DND-41 (cell line): ENCODE measurements around the gene ROBO2.

Experiments
- ATAC-seq: fragments of 200-7000 bp; cut with Tn5 transposase; 3 replicates; pipeline ENCODE4 v1.9.1; 2021; ENCODE audit warnings: low read depth; ENCODE audit not compliant: insufficient read depth
- DNase-seq: peaks from one replicate; pipeline ENCODE4 v3.0.0-alpha.2; 2020
- H2AFZ ChIP-seq: 2 replicates; pipeline ENCODE4 v1.6.0; 2012; ENCODE audit warnings: low read depth, low read length
- H3K27ac ChIP-seq: 2 replicates; pipeline ENCODE4 v1.5.1; 2012; ENCODE audit warnings: low read length, inconsistent platforms
- H3K27me3 ChIP-seq: fragments of 200-600 bp; sonication (generic); 2 replicates; pipeline ENCODE4 v1.6.0; 2012; ENCODE audit warnings: low read length, mild to moderate bottlenecking, inconsistent platforms; ENCODE audit not compliant: insufficient read depth, poor library complexity
- H3K36me3 ChIP-seq: 2 replicates; pipeline ENCODE4 v1.5.1; 2012; ENCODE audit warnings: low read length, inconsistent platforms; ENCODE audit not compliant: insufficient read depth
- H3K4me1 ChIP-seq: 2 replicates; pipeline ENCODE4 v1.5.1; 2012; ENCODE audit warnings: mild to moderate bottlenecking, low read length; ENCODE audit not compliant: insufficient read depth
- H3K4me2 ChIP-seq: 2 replicates; pipeline ENCODE4 v1.6.0; 2012; ENCODE audit warnings: mild to moderate bottlenecking, moderate library complexity, low read length, inconsistent platforms; ENCODE audit not compliant: insufficient read depth
- H3K4me3 ChIP-seq, 2 experiments: fragments of 200-600 bp in 1 of 2; shearing (Covaris generic) in 1 of 2; 2 replicates each; pipeline ENCODE4 v1.5.1; 2012 to 2016; ENCODE audit warnings: inconsistent platforms in 2 of 2, low read length in 2 of 2, mild to moderate bottlenecking in 2 of 2, low read depth in 1 of 2, moderate library complexity in 1 of 2
- H3K79me2 ChIP-seq: 2 replicates; pipeline ENCODE4 v1.6.0; 2012; ENCODE audit warnings: low read length, inconsistent platforms; ENCODE audit not compliant: insufficient read depth
- H3K9ac ChIP-seq: 2 replicates; pipeline ENCODE4 v1.6.0; 2012; ENCODE audit warnings: low read depth, mild to moderate bottlenecking, inconsistent platforms, low read length, moderate library complexity
- H3K9me3 ChIP-seq: 2 replicates; pipeline ENCODE4 v1.5.1; 2012; ENCODE audit warnings: low read length, moderate library complexity, mild to moderate bottlenecking, inconsistent platforms; ENCODE audit not compliant: insufficient read depth, severe bottlenecking
- H4K20me1 ChIP-seq: 2 replicates; pipeline ENCODE4 v1.6.0; 2012; ENCODE audit warnings: low read length; ENCODE audit not compliant: insufficient read depth
- EZH2 ChIP-seq: IDR thresholded peaks from 3 replicates; pipeline ENCODE4 v1.6.1; 2012; ENCODE audit warnings: borderline replicate concordance, low read depth, mild to moderate bottlenecking, moderate library complexity, low read length, inconsistent platforms; ENCODE audit not compliant: severe bottlenecking
- TF ChIP-seq, protein P1 (sequence below): IDR thresholded peaks from 2 replicates; pipeline ENCODE4 v1.5.1; 2012; ENCODE audit warnings: borderline replicate concordance, low read length, moderate library complexity, mild to moderate bottlenecking; ENCODE audit not compliant: poor library complexity, severe bottlenecking; ENCODE audit errors: extremely low read depth

Gene ROBO2

DNA sequence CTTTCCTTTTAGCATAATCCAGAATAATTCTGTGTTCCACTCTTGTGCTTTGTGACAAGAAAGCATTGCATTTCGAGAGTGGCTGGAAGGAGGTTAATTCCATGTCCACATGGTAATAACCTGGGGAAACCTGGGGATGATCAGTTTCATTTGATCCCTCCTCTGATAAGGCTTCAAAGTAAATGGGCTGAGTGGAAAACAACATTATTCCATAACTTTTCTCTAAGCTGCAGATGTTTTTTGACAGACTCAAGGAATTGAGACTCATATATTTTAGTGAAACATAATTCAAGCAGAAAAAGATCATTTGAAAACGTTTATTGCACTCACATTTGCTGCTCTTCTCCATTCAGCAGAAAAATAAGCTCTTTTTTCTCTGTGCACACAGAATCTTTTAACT lies 44.6 kb downstream of the ROBO2 start:
- Histone ChIP-seq H4K20me1 (no peaks in the 10 kb centered on the region), H3K9me3 (no peaks in the 10 kb centered on the region), H3K9ac (no peak overlapping the region), H3K4me2 (no peak overlapping the region), H2AFZ (no peak overlapping the region), H3K4me3 (no peak overlapping the region), H3K27ac (no peak overlapping the region), H3K79me2 (no peaks in the 10 kb centered on the region), H3K27me3 (no peaks in the 10 kb centered on the region), H3K36me3 (no peaks in the 10 kb centered on the region), H3K4me1 (no peaks in the 10 kb centered on the region)
- TF ChIP-seq, protein P1, sequence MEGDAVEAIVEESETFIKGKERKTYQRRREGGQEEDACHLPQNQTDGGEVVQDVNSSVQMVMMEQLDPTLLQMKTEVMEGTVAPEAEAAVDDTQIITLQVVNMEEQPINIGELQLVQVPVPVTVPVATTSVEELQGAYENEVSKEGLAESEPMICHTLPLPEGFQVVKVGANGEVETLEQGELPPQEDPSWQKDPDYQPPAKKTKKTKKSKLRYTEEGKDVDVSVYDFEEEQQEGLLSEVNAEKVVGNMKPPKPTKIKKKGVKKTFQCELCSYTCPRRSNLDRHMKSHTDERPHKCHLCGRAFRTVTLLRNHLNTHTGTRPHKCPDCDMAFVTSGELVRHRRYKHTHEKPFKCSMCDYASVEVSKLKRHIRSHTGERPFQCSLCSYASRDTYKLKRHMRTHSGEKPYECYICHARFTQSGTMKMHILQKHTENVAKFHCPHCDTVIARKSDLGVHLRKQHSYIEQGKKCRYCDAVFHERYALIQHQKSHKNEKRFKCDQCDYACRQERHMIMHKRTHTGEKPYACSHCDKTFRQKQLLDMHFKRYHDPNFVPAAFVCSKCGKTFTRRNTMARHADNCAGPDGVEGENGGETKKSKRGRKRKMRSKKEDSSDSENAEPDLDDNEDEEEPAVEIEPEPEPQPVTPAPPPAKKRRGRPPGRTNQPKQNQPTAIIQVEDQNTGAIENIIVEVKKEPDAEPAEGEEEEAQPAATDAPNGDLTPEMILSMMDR: no peak
- TF ChIP-seq EZH2: no peak
- DNase-seq (no peak), ATAC-seq (no peak)

- DNase-seq (no peak), ATAC-seq (no peak)
- H3K79me2 ChIP-seq: no peaks in the 10 kb centered on the region
- no peak for TF ChIP-seq EZH2
- TF ChIP-seq, protein P1: no peak
- no peaks in the 10 kb centered on the region for H3K27me3 ChIP-seq
- no peak overlapping the region for H3K9ac ChIP-seq
- no peaks in the 10 kb centered on the region for H3K4me1 ChIP-seq
- no peaks in the 10 kb centered on the region for H4K20me1 ChIP-seq
- H3K36me3 ChIP-seq: no peaks in the 10 kb centered on the region
- no peak overlapping the region for H2AFZ ChIP-seq
- H3K9me3 ChIP-seq: no peaks in the 10 kb centered on the region
- no peak overlapping the region for H3K4me3 ChIP-seq
- H3K4me2 ChIP-seq: no peak overlapping the region
- H3K27ac ChIP-seq: no peak overlapping the region
These were observed 46.5 kb downstream of the ROBO2 start for GRCh38 chr3:77086408-77086807.

DNA sequence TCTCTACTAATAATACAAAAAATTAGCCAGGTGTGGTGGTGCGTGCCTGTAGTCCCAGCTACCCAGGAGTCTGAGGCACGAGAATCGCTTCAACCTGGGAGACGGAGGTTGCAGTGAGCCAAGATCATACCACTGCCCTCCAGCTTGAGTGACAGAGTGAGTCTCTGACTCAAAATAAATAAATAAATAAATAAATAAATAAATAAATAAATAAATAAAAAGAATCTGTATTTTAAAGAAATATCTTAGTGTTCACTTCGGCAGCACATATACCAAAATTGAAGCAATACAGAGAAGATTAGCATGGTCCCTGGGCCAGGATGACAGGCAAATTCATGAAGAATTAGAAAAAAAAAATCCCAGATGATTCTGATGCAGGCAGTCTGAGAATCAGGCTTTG lies 51.9 kb downstream of the ROBO2 start:
- H3K79me2 ChIP-seq: no peaks in the 10 kb centered on the region

More for the DNA sequence above, 51.9 kb downstream of the ROBO2 start:
- Histone ChIP-seq H3K4me1 (no peaks in the 10 kb centered on the region), H3K27me3 (no peaks in the 10 kb centered on the region), H2AFZ (no peak overlapping the region), H3K4me3 (no peak overlapping the region), H4K20me1 (no peaks in the 10 kb centered on the region), H3K27ac (no peak overlapping the region), H3K9me3 (no peaks in the 10 kb centered on the region), H3K36me3 (no peaks in the 10 kb centered on the region), H3K9ac (no peak overlapping the region), H3K4me2 (no peak overlapping the region)
- ATAC-seq (no peak), DNase-seq (no peak)
- TF ChIP-seq, protein P1: no peak
- no peak for TF ChIP-seq EZH2
